Pancreas (tissue), 10 donors: Measurements from ENCODE around the gene VPS35L. TPM values are rescaled to one million over a fixed set of nuclear protein-coding genes. Genes with fewer than 3 reads are reported as not detected.

Experiments
- ATAC-seq, 4 donors: fragments of 200-7000 bp; cut with Tn5 transposase; one replicate each; pipeline versions ENCODE4 v1.8.0 to v1.9.1; 2020; ENCODE audit warnings: mild to moderate bottlenecking in 4 of 4, moderate library complexity in 4 of 4
- DNase-seq, 6 donors: peaks; one replicate each; pipeline ENCODE4 v3.0.0-alpha.2; 2020
- FAIRE-seq: peaks from 2 replicates; lab custom pipeline; 2012; peaks lifted over from hg19 to GRCh38; lab: Jason Lieb, UNC
- H3K27ac ChIP-seq, 4 donors: fragments of 200-600 bp; sonication (generic); 1 replicate in 3 of 4; 2 replicates in 1 of 4; pipeline versions ENCODE4 v1.5.0 to v1.8.0; 2020
- H3K27me3 ChIP-seq, 4 donors: fragments of 200-600 bp; one replicate each; pipeline ENCODE4 v1.8.0; 2021
- H3K36me3 ChIP-seq, 3 donors: fragments of 200-600 bp; sonication (generic) in 1 of 3; one replicate each; pipeline versions ENCODE4 v1.5.0 to v1.8.0; 2020 to 2021
- H3K4me1 ChIP-seq, 3 donors: fragments of 200-600 bp; one replicate each; pipeline ENCODE4 v1.8.0; 2021
- H3K4me3 ChIP-seq, 4 donors: fragments of 200-600 bp; sonication (generic) in 2 of 4; one replicate each; pipeline versions ENCODE4 v1.5.0 to v1.8.0; 2020 to 2021
- H3K9me3 ChIP-seq, 4 donors: fragments of 200-600 bp; one replicate each; pipeline ENCODE4 v1.8.0; 2021
- CTCF ChIP-seq, 4 donors: fragments of 200-600 bp; sonication (generic) in 3 of 4; IDR thresholded peaks; one replicate each; pipeline versions ENCODE4 v1.5.0 to v1.8.0; 2021; ENCODE audit warnings: antibody characterized with exemption in 4 of 4
- WGBS, 2 donors: extraction: QIAGEN DNeasy Blood & Tissue Kit; methylation state at CpG; one replicate each; pipeline ENCODE4 v1.1.7; 2013; 5-methylcytosine and 5-hydroxymethylcytosine counted together
- intact Hi-C, 3 donors: fragments of 100-400 bp; cut with DNase I; formaldehyde crosslinking; loops; one replicate each; pipeline versions ENCODE4 v1.11.1 to v1.14.2; 2022
- polyA plus RNA-seq, 2 donors: library from polyadenylated mRNA; stranded (reverse); fragments of 200-250 nt; gene quantifications; one replicate each; pipeline ENCODE4 v1.2.3, GENCODE V29; 2013
- total RNA-seq, 6 donors: library from RNA; stranded (reverse); fragmentation: NEBNext Ultra II Directional in 4 of 6; extraction: Animal tissue kit (Norgen Biotek cat#: 25700) in 4 of 6; gene quantifications; one replicate each; pipeline versions ENCODE4 v1.2.1 to v1.2.4, GENCODE V29; 2021 to 2023
- donor health status: healthy with polysubstance abuse.
- donor health status: DM: no; HTN: no; CAD: no; lungs with moderate emphysema.
- donor health status: DM: no; HTN: no; CAD: no.
- donor health status: control.
- donor health status: control.
- donor health status: Bipolar disorder and iron deficiency.
- donor health status: DM: yes; HTN: yes; CAD: no.
- donor health status: DM: no; HTN: no; CAD: no.
- donor health status: DM: no; HTN: no; CAD: no.
- donor health status: DM: yes; HTN: yes; CAD: no.

The VPS35L gene, protein sequence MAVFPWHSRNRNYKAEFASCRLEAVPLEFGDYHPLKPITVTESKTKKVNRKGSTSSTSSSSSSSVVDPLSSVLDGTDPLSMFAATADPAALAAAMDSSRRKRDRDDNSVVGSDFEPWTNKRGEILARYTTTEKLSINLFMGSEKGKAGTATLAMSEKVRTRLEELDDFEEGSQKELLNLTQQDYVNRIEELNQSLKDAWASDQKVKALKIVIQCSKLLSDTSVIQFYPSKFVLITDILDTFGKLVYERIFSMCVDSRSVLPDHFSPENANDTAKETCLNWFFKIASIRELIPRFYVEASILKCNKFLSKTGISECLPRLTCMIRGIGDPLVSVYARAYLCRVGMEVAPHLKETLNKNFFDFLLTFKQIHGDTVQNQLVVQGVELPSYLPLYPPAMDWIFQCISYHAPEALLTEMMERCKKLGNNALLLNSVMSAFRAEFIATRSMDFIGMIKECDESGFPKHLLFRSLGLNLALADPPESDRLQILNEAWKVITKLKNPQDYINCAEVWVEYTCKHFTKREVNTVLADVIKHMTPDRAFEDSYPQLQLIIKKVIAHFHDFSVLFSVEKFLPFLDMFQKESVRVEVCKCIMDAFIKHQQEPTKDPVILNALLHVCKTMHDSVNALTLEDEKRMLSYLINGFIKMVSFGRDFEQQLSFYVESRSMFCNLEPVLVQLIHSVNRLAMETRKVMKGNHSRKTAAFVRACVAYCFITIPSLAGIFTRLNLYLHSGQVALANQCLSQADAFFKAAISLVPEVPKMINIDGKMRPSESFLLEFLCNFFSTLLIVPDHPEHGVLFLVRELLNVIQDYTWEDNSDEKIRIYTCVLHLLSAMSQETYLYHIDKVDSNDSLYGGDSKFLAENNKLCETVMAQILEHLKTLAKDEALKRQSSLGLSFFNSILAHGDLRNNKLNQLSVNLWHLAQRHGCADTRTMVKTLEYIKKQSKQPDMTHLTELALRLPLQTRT
- total RNA-seq (10 to 100 TPM; 15.2 to 35.3 (median 21.5) TPM), polyA plus RNA-seq (10 to 100 TPM; 22.2 to 23.8 TPM)

GRCh38 chr16:19555186-19555937 is at the start of gene VPS35L:
Gene VPS35L, plus strand, starts transcription at chr16:19555703. Its CDS starts 27 bp downstream, at chr16:19555730.
- Histone ChIP-seq H3K4me3 (peak within 1 kb of the TSS; percentile 71 to 86 (median 75)), H3K9me3 (no peaks in the 10 kb centered on the region), H3K27ac (peak within 1 kb of the TSS; percentile 67 to 85 (median 71)), H3K4me1 (peaks cover 0 to 5% (median 0%) of the 10 kb centered on the region in 3 donors), H3K27me3 (no peaks in the 10 kb centered on the region), H3K36me3 (no peaks in the 10 kb centered on the region)
- FAIRE-seq (peak; percentile 87), ATAC-seq (peak; percentile 96 to 99 (median 98)), DNase-seq (peak; percentile 94 to 99 (median 98))
- WGBS, 2 donors, result 0% methylated on average over 53 of the region's 53 CpGs
- TF ChIP-seq CTCF (IDR thresholded peaks at IDR 0.05), result peak; percentile 39 to 66 (median 60)
- intact Hi-C loops, result no loop called here

DNA sequence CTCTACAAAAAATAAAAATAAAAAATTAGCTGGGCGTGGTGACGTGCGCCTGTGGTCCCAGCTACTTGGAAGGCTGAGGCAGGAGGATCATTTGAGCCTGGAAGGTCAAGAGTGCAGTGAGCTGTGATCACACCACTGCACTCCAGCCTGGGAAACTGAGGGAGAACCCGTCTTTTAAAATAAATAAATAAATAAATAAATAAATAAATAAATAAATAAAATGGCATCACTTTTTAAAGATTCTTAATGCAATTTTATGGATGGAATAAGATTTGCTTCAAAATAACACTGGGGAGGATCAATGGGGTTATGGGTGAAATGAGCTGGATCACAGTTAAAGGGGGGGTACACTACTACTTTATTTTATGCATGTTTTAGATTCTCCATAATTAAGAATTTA is 48.5 kb upstream of the VPS35L start:
- 95 to 97% methylated on average over 4 of the region's 4 CpGs for WGBS, 2 donors
- TF ChIP-seq CTCF (IDR thresholded peaks at IDR 0.05), result no peak
- intact Hi-C loops, result loop anchor here in 2 of 3 donors (10.0 kb wide), 2 partner anchors 122 to 412 kb away; no protein-coding TSS in a partner anchor
- H3K27me3 ChIP-seq, result no peaks in the 10 kb centered on the region
- no peaks in the 10 kb centered on the region for H3K9me3 ChIP-seq
- H3K4me1 ChIP-seq, result no peaks in the 10 kb centered on the region
- no peak for ATAC-seq
- no peak overlapping the region for H3K4me3 ChIP-seq
- no peak for FAIRE-seq
- H3K27ac ChIP-seq, result no peak overlapping the region
- DNase-seq, result no peak
- H3K36me3 ChIP-seq, result peaks cover 0 to 25% (median 4%) of the 10 kb centered on the region in 3 donors

DNA sequence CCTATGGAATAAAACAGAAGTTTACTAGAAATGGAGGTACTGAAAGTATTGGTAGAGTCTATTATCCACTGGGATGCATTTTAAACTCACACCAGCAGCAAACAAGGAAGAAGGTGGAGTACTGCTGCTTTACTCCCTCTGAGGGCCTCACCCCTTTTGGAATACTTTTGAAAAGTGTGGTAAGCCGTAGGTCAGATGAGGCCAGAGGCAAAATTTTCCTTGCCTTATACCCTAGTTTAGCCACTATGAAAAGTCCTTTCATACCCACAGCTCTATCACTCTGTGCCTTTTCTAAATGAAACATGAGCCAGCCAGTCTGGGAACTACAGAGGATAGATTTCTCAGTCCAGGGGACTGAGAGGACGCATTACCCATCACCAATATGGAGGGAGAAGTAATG is 47.6 kb upstream of the VPS35L start:
- H3K27ac ChIP-seq, result no peak overlapping the region
- ATAC-seq, result no peak
- H3K36me3 ChIP-seq, result peaks cover 0 to 21% (median 3%) of the 10 kb centered on the region in 3 donors

More for the DNA sequence above, 47.6 kb upstream of the VPS35L start:
- FAIRE-seq, result no peak
- Histone ChIP-seq H3K4me3 (no peak overlapping the region), H3K27me3 (no peaks in the 10 kb centered on the region), H3K4me1 (no peaks in the 10 kb centered on the region), H3K9me3 (no peaks in the 10 kb centered on the region)
- TF ChIP-seq CTCF (IDR thresholded peaks at IDR 0.05), result no peak
- DNase-seq, result no peak
- intact Hi-C loops, result loop anchor here in 2 of 3 donors (10.0 kb wide), 2 partner anchors 123 to 413 kb away; no protein-coding TSS in a partner anchor
- WGBS, 2 donors, result 93 to 94% methylated on average over 2 of the region's 2 CpGs
